Esophagus squamous epithelium (tissue), 5 donors: ENCODE measurements around the gene ENPP7. TPM values are rescaled to one million over a fixed set of nuclear protein-coding genes. Genes with fewer than 3 reads are reported as not detected.

Source experiments
- DNase-seq: peaks from one replicate; lab custom pipeline; 2025; lab: John Stamatoyannopoulos, UW
- H3K27ac ChIP-seq, 4 donors: fragments of 200-600 bp; sonication (generic); one replicate each; pipeline ENCODE4 v1.5.1; 2016 to 2019; ENCODE audit warnings: mild to moderate bottlenecking in 1 of 4
- H3K27me3 ChIP-seq, 4 donors: fragments of 200-600 bp; sonication (generic); 1 replicate in 3 of 4; 2 replicates in 1 of 4; pipeline versions ENCODE4 v1.5.1 to v1.6.0; 2017 to 2021; ENCODE audit warnings: antibody characterized with exemption in 1 of 4
- H3K36me3 ChIP-seq, 3 donors: fragments of 200-600 bp; sonication (generic); one replicate each; pipeline ENCODE4 v1.5.1; 2016 to 2019
- H3K4me1 ChIP-seq, 3 donors: fragments of 200-600 bp; sonication (generic); one replicate each; pipeline ENCODE4 v1.5.1; 2017 to 2019
- H3K4me3 ChIP-seq, 4 donors: fragments of 200-600 bp; sonication (generic); 1 replicate in 3 of 4; 2 replicates in 1 of 4; pipeline ENCODE4 v1.5.1; 2016 to 2019; ENCODE audit warnings: mild to moderate bottlenecking in 2 of 4, moderate library complexity in 1 of 4
- H3K9me3 ChIP-seq, 3 donors: fragments of 200-600 bp; sonication (generic); one replicate each; pipeline ENCODE4 v1.5.1; 2016 to 2019
- POLR2A ChIP-seq, 4 donors: fragments of 450-650 bp; IDR thresholded peaks; one replicate each; pipeline ENCODE4 v1.6.1; 2017; ENCODE audit warnings: antibody characterized with exemption in 4 of 4, mild to moderate bottlenecking in 4 of 4, moderate library complexity in 3 of 4
- WGBS, 2 donors: methylation state at CpG; one replicate each; pipeline ENCODE4 v1.1.5; 2018; 5-methylcytosine and 5-hydroxymethylcytosine counted together
- intact Hi-C: fragments of 100-400 bp; cut with DNase I; formaldehyde crosslinking; loops from one replicate; pipeline ENCODE4 v1.15.0; 2022
- total RNA-seq, 4 donors: library from RNA; depleted of rRNA; stranded (reverse); fragments of >200 nt; gene quantifications; one replicate each; pipeline ENCODE4 v1.1.0, GENCODE V29; 2016
- TF ChIP-seq, protein P1 (sequence below), 6 experiments: fragments of 450-650 bp in 4 of 6; fragments of 200-600 bp in 2 of 6; sonication (generic) in 2 of 6; IDR thresholded peaks; one replicate each; pipeline ENCODE4 v1.5.1; 2016 to 2019; ENCODE audit warnings: antibody characterized with exemption in 6 of 6, mild to moderate bottlenecking in 4 of 6, moderate library complexity in 4 of 6
- donor health status: DM: yes; HTN: yes; CAD: no.

The ENPP7 gene
- total RNA-seq, 4 donors from 2014 or later, result not detected

DNA sequence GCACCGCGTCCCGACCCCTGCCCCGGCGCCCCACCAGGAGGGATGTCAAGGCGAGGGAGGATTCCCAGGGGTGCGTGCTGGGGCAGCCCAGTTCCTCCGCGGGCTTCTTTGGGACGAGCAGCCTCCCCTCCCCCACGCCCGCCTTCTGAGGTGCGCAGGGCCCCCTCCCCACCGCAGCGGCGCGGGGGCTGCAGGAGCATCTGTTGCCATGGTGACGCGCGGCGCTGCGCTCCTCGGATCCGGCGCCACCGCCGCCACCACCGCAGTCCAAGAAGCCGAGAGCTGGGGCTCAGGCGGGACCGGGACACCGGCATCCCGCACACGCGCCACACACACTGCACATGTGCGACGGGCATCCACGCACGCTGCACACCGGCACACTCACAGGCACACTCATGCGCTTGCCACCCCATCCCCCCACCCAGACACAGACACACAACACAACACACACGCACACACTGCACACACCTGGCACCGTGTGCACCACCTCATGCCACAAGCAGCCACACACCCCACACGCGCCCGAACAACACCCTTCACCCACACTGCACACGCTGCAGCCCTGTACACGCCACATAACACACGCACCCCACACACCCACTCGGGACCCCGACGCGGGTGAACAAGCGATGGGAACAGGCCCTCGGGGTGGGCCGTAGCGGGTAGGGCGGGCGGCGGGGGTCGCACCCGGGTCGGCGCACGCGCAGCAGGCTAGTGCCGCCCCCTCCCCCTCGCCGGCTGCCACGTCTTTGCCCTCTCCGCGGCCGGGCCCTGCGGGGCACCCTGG, 17.0 kb downstream of the ENPP7 start:
- no peak for DNase-seq
- intact Hi-C loops, result loop anchor here (10.0 kb wide), 1 partner anchor 247 kb away; no protein-coding TSS in a partner anchor
- Histone ChIP-seq H3K4me3 (no peak overlapping the region), H3K36me3 (no peaks in the 10 kb centered on the region), H3K4me1 (peaks cover 12 to 24% (median 12%) of the 10 kb centered on the region in 3 donors), H3K9me3 (no peaks in the 10 kb centered on the region), H3K27me3 (peaks cover 23 to 97% (median 24%) of the 10 kb centered on the region in 4 donors), H3K27ac (no peak overlapping the region)
- 0 to 5% methylated on average over 4 to 29 of the region's 74 CpGs for WGBS, 2 donors
- TF ChIP-seq, protein P1, sequence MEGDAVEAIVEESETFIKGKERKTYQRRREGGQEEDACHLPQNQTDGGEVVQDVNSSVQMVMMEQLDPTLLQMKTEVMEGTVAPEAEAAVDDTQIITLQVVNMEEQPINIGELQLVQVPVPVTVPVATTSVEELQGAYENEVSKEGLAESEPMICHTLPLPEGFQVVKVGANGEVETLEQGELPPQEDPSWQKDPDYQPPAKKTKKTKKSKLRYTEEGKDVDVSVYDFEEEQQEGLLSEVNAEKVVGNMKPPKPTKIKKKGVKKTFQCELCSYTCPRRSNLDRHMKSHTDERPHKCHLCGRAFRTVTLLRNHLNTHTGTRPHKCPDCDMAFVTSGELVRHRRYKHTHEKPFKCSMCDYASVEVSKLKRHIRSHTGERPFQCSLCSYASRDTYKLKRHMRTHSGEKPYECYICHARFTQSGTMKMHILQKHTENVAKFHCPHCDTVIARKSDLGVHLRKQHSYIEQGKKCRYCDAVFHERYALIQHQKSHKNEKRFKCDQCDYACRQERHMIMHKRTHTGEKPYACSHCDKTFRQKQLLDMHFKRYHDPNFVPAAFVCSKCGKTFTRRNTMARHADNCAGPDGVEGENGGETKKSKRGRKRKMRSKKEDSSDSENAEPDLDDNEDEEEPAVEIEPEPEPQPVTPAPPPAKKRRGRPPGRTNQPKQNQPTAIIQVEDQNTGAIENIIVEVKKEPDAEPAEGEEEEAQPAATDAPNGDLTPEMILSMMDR (IDR thresholded peaks at IDR 0.05), result no peak
- TF ChIP-seq POLR2A (IDR thresholded peaks at IDR 0.05), result no peak

DNA sequence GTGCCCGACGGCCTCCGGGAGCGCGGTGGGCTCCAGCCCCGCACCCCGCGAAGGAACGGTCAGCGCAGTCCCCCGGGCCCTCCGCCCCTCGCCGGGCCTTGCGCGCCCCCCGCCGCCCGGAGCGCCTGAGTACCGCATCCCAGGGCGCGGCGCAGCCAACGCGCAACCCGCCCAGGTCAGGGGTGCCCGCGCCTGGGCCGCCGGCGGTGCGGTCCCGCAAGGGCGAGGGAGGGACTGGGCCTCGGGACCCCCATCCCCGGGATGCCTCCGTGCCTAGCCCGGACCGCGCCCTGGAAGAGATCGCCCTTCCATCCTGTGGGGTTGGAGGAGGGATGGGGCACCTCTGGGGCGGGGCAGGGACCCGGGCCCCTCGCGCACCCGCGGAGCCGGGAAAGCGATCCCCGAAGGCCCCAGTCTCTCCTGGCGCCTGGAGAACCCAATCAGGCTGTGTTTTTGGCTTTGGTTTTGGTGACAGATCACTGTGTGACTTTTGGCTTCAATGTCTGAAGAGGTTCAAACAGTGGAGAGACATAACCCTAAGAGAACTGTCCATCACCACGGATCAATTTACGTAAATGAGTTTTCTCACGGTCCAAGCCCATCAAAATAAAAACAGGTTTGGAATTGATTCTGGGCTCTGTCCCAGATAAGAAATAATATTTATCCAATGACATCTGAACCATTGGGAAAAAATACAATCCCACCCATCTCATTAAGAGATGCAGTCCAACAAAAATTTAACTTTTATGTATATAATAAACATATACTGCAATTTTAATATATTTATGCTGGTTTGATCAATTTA, 17.8 kb downstream of the ENPP7 start:
- intact Hi-C loops, result loop anchor here (10.0 kb wide), 1 partner anchor 246 kb away; no protein-coding TSS in a partner anchor
- DNase-seq, result no peak
- Histone ChIP-seq H3K27ac (no peak overlapping the region), H3K27me3 (peaks cover 23 to 97% (median 24%) of the 10 kb centered on the region in 4 donors), H3K9me3 (no peaks in the 10 kb centered on the region), H3K36me3 (no peaks in the 10 kb centered on the region), H3K4me3 (peak overlapping the region in 1 of 4 donors; percentile 12), H3K4me1 (peaks cover 12 to 24% (median 12%) of the 10 kb centered on the region in 3 donors)
- no peak for TF ChIP-seq POLR2A (IDR thresholded peaks at IDR 0.05)
- TF ChIP-seq, protein P1 (IDR thresholded peaks at IDR 0.05), result no peak
- 25 to 28% methylated on average over 9 to 10 of the region's 55 CpGs for WGBS, 2 donors

DNA sequence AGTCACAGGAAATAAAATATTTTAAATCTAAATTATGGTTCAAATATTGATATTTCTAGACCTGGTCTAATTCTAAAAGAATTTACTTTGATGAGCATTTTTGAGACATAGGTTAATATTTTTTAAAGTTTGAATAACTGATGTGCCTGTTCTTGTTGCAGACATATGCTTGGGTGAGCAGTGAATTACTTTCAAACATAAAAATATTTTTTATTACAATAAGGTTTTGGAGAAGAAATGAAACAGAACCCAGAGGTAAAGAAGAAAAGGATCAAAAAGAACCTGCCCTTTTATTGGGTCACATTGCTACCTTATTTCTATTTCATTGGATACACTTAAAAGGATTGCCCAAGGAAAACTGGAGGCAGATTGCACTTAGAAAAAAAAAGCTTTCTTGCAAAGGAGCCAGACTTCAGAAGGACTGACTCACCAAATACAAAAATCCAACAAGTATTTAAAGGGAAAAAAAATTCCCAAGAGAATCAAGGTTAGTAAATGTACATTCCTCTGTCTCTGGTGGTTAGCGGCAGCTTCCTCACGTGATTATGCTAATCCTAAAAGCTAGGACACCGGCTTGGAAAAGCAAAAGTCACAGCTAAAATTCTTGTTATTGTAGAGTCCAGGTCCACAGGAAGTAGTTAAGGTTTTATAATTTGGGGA, 18.5 kb downstream of the ENPP7 start:
- 31 to 47% methylated on average over 3 of the region's 3 CpGs for WGBS, 2 donors
- peaks cover 23 to 97% (median 24%) of the 10 kb centered on the region in 4 donors for H3K27me3 ChIP-seq
- intact Hi-C loops, result loop anchor here (10.0 kb wide), 1 partner anchor 246 kb away; no protein-coding TSS in a partner anchor

DNA sequence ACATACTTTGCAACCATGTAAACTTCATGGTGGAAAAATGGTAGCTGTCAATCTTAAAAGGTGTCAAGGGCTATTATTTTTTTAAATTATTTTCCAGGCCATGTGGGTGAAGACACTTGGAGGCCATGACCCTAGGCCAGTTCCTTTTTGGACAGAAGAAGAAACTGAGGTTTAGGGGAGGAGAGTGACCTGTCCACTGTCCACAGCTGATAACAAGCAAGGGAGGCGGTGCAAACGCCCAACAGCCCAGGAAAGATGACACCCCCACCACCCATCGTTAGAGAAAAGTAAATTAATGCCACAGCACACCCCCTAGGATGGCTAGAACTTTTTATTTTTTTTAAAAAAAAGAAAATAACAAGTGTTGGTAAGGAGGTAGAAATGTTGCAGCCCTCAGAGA, 19.2 kb downstream of the ENPP7 start:
- Histone ChIP-seq H3K36me3 (no peaks in the 10 kb centered on the region), H3K4me1 (peaks cover 12 to 24% (median 12%) of the 10 kb centered on the region in 3 donors), H3K9me3 (no peaks in the 10 kb centered on the region), H3K4me3 (no peak overlapping the region), H3K27ac (no peak overlapping the region), H3K27me3 (peaks cover 23 to 99% (median 24%) of the 10 kb centered on the region in 4 donors)
- no peak for DNase-seq
- WGBS, 2 donors, result 55 to 56% methylated on average over 3 of the region's 3 CpGs
- no peak for TF ChIP-seq POLR2A (IDR thresholded peaks at IDR 0.05)
- TF ChIP-seq, protein P1 (IDR thresholded peaks at IDR 0.05), result no peak
- intact Hi-C loops, result loop anchor here (10.0 kb wide), 1 partner anchor 245 kb away; no protein-coding TSS in a partner anchor

More for the DNA sequence above, 18.5 kb downstream of the ENPP7 start:
- H3K9me3 ChIP-seq, result no peaks in the 10 kb centered on the region
- DNase-seq, result no peak
- no peak overlapping the region for H3K4me3 ChIP-seq
- no peak overlapping the region for H3K27ac ChIP-seq
- H3K4me1 ChIP-seq, result peaks cover 12 to 24% (median 12%) of the 10 kb centered on the region in 3 donors
- no peaks in the 10 kb centered on the region for H3K36me3 ChIP-seq
- TF ChIP-seq, protein P1 (IDR thresholded peaks at IDR 0.05), result no peak
- no peak for TF ChIP-seq POLR2A (IDR thresholded peaks at IDR 0.05)
